Fibroblast of the aortic adventitia (primary cell): ENCODE data around the gene TRIOBP. TPM values are rescaled to one million over a fixed set of nuclear protein-coding genes. Genes with fewer than 3 reads are reported as not detected.
A peak's percentile ranks its signal among the peaks of the same experiment; 100 is the strongest.

ENCODE experiments used
- DNase-seq: peaks from one replicate; pipeline ENCODE4 v3.0.0-alpha.2; 2010; ENCODE audit warnings: low read depth
- H3K4me3 ChIP-seq: 2 replicates; pipeline ENCODE4 v1.5.1; 2011; ENCODE audit warnings: low read depth, mild to moderate bottlenecking, control low read depth, low read length, moderate library complexity
- total RNA-seq: library from RNA; depleted of rRNA; stranded (reverse); fragments of >200 nt; gene quantifications from 2 replicates; pipeline ENCODE4 v1.2.3, GENCODE V29; 2012; ENCODE audit warnings: low replicate concordance
- TF ChIP-seq, protein P1 (sequence below): IDR thresholded peaks from 2 replicates; pipeline ENCODE4 v1.5.1; 2011; ENCODE audit warnings: mild to moderate bottlenecking, low read length, control low read depth, inconsistent platforms; ENCODE audit not compliant: insufficient read depth

The TRIOBP gene
- total RNA-seq, 1 donor, result 151 TPM

DNA sequence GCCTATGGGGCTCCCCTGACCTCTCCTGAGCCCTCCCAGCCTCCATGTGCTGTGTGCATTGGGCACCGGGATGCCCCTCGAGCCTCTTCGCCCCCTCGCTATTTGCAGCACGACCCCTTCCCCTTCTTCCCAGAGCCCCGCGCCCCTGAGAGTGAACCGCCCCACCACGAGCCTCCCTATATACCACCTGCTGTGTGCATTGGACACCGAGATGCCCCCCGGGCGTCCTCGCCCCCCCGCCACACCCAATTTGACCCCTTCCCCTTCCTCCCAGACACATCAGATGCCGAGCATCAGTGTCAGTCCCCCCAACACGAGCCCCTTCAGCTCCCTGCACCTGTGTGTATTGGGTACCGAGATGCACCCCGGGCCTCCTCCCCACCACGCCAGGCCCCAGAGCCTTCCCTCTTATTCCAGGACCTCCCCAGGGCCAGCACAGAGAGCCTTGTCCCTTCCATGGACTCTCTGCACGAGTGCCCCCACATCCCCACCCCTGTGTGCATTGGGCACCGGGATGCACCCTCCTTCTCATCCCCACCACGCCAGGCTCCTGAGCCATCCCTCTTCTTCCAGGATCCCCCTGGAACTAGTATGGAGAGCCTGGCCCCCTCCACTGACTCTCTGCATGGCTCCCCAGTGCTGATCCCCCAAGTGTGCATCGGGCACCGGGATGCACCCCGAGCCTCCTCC lies 28.8 kb downstream of the TRIOBP start:
- H3K4me3 ChIP-seq, result no peak overlapping the region
- TF ChIP-seq, protein P1, sequence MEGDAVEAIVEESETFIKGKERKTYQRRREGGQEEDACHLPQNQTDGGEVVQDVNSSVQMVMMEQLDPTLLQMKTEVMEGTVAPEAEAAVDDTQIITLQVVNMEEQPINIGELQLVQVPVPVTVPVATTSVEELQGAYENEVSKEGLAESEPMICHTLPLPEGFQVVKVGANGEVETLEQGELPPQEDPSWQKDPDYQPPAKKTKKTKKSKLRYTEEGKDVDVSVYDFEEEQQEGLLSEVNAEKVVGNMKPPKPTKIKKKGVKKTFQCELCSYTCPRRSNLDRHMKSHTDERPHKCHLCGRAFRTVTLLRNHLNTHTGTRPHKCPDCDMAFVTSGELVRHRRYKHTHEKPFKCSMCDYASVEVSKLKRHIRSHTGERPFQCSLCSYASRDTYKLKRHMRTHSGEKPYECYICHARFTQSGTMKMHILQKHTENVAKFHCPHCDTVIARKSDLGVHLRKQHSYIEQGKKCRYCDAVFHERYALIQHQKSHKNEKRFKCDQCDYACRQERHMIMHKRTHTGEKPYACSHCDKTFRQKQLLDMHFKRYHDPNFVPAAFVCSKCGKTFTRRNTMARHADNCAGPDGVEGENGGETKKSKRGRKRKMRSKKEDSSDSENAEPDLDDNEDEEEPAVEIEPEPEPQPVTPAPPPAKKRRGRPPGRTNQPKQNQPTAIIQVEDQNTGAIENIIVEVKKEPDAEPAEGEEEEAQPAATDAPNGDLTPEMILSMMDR, result no peak
- DNase-seq, result no peak

DNA sequence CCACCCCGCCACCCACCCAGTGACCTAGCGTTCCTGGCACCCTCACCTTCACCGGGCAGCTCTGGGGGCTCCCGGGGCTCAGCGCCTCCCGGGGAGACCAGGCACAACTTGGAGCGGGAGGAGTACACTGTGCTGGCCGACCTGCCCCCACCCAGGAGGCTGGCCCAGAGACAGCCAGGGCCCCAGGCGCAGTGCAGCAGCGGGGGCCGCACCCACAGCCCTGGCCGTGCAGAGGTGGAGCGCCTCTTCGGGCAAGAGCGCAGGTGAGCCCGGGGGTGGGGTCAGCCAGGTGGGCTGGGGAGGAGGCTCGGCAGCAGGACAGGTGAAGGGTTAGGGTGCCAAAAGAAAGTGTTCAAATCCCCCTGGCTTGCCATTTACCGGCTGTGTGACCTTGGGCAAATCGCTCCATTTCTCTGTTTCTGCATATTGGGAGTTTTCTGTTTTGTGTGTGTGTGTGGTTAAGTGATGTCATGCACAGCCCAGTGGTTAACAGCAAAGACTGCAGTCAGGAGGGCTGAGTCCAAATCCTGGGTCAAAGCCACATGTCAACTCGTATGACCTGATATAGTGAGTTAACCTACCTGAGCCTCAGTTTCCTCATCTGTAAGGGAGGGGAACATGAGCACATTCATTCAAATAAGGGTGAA lies 29.5 kb downstream of the TRIOBP start:
- TF ChIP-seq, protein P1, result peak; percentile 36
- DNase-seq, result peak; percentile 63
- no peak overlapping the region for H3K4me3 ChIP-seq

DNA sequence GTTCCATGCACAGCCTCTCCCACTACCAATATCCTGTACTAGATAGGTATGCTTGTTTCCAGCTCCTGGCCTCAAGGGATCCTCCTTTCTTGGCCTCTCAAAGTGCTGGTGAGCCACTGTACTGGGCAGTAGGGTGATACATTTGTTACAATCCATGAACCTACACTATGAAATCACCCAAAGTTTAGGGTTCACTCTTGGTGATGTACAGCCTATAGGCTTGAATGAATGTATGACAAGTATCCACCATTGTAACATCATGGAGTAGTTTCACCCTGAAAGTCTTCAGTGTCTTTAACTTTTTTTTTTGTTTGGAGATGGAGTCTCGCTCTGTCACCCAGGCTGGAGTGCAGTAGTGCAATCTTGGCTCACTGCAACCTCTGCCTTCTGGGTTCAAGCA lies 31.8 kb downstream of the TRIOBP start:
- H3K4me3 ChIP-seq, result no peak overlapping the region
- DNase-seq, result no peak
- TF ChIP-seq, protein P1, result no peak

DNA sequence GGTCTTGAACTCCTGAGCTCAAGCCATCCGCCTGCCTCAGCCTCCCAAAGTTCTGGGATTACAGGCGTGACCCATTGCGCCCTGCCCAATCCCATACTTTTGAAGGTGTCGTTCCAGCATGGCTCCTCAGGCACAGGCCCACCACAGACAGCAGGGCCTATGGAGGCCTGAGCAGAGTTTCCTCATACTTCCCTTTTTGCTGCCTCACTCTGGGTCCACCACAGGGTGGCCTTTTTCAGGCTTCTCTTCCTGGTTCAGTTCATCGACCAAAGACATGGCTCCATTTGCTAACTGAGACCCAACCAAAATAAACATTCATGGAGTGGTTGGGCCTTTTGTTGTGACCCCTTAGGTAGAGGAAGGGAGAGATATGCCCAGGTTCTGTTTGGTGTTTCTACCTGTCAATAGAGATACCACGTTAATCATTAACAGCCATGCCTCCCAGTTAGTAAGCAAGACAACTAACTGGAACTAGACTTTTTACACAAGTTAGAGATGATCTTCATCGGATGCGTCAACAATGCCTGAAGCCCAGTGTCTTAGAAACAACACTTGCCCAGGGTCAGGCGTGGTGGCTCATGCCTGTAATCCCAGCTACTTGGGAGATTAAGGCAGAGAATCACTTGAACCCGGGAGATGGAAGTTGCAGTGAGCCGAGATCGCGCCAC lies 35.1 kb downstream of the TRIOBP start:
- DNase-seq, result no peak
- TF ChIP-seq, protein P1, result peak; percentile 18
- H3K4me3 ChIP-seq, result no peak overlapping the region

DNA sequence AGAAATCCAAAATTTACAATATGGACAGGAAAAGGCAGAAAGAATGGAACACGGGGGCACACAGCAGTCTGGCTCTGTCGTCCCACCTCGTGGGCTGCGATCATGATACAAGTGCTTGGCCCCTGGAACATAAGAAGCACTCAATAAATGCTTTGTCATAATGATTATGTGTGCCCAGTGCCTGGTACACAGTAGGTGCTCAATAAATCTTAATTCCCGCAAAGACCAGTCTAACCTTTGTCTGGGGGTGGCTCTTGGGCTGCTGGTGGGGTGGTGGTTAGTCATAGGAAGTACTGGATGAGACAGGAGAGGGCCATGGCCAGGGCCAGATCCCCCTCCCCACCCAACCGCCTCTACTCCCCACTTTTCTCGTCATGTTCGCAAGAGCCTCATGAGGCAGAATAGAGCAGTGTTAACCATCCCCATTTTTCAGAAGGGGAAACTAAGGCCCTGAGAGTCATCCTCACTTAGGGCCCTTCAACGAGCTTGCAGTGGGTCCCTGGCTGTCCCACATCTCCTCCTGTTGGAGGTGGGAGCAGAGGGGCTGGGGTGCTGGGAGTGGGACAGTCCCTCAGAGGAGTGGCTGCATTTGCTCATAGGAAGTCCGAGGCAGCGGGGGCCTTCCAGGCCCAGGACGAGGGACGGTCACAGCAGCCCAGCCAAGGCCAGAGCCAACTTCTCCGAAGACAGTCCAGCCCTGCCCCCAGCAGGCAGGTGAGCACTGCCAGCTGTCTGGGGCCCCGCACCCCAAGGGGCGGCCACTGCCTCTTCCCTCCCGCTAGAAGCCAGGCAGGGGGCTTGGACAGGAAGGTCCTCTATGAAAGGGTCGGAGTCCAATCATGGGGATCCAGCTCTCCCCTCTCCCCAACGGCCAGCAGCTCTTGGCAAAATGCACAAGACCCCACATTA lies 36.1 kb downstream of the TRIOBP start:
- TF ChIP-seq, protein P1, result no peak
- no peak for DNase-seq
- H3K4me3 ChIP-seq, result no peak overlapping the region

DNA sequence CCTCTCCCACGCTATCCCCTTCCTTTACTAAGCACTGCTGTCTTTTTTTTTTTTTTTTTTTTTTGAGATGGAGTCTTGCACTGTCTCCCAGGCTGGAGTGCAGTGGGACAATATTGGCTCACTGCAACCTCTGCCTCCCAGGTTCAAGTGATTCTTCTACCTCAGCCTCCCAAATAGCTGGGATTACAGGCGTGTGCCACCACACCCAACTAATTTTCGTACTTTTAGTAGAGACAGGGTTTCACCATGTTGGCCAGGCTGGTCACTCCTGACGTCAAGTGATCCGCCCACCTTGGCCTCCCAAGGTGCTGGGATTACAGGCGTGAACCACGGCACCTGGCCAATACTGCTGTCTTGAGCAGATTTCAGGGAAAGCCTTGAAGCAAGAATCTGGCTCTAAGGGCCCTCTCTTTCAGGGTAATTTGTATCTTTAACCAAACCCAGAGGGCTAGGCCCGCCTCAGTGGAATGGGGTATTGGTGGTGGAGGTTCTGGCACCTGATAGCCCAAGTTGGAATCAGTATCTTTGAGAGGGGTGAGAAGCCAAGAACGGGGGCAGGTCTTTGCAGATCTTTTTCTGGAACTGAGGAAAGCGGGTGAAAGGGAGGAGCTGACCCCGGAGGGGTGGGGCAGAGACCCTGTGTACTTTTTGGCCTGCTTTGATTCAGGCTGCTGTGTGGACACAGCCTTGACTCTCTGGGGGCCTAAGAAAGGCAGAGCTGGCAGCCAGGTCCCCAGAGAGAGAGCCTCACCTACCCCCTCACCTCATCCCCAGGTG lies 37.0 kb downstream of the TRIOBP start:
- DNase-seq, result no peak
- TF ChIP-seq, protein P1, result no peak
- no peak overlapping the region for H3K4me3 ChIP-seq
